Ovary (tissue), 9 donors: Measurements from ENCODE around the gene KIFC1. TPM values are rescaled to one million over a fixed set of nuclear protein-coding genes. Genes with fewer than 3 reads are reported as not detected.

ENCODE experiments used
- DNase-seq, 5 donors: peaks; one replicate each; pipeline ENCODE4 v3.0.0-alpha.2; 2019 to 2020
- H3K27ac ChIP-seq, 2 donors: fragments of 200-600 bp; one replicate each; pipeline versions ENCODE4 v1.5.1 to v1.8.0; 2019 to 2022
- H3K27me3 ChIP-seq: fragments of 200-600 bp; one replicate; pipeline ENCODE4 v1.8.0; 2022
- H3K36me3 ChIP-seq: fragments of 200-600 bp; sonication (generic); one replicate; pipeline ENCODE4 v1.5.1; 2019
- H3K4me1 ChIP-seq: one replicate; pipeline ENCODE4 v1.8.1; 2013; ENCODE audit warnings: mild to moderate bottlenecking, moderate library complexity; ENCODE audit not compliant: insufficient read depth
- H3K4me3 ChIP-seq: fragments of 200-600 bp; sonication (generic); one replicate; pipeline ENCODE4 v1.5.1; 2017
- H3K9me3 ChIP-seq, 2 donors: fragments of 200-600 bp in 1 of 2; sonication (generic) in 1 of 2; one replicate each; pipeline versions ENCODE4 v1.5.1 to v1.8.1; 2013 to 2019; ENCODE audit warnings: mild to moderate bottlenecking in 1 of 2, moderate library complexity in 1 of 2
- CTCF ChIP-seq, 3 donors: fragments of 450-650 bp in 2 of 3; fragments of 200-600 bp in 1 of 3; IDR thresholded peaks; one replicate each; pipeline versions ENCODE4 v1.5.1 to v1.8.0; 2016 to 2022; ENCODE audit warnings: antibody characterized with exemption in 3 of 3, mild to moderate bottlenecking in 1 of 3
- EP300 ChIP-seq: sonication (generic); formaldehyde crosslinking; IDR thresholded peaks from one replicate; pipeline ENCODE4 v1.6.1; 2017; ENCODE audit warnings: antibody characterized with exemption
- POLR2A ChIP-seq: fragments of 450-650 bp; IDR thresholded peaks from one replicate; pipeline ENCODE4 v1.6.1; 2017; ENCODE audit warnings: antibody characterized with exemption, mild to moderate bottlenecking, moderate library complexity
- WGBS, 3 donors: extraction: QIAGEN DNeasy Blood & Tissue Kit in 1 of 3; methylation state at CpG; one replicate each; pipeline versions ENCODE4 v1.1.5 to v1.1.7; 2013 to 2017; 5-methylcytosine and 5-hydroxymethylcytosine counted together
- intact Hi-C, 4 donors: fragments of 100-400 bp; cut with DNase I; formaldehyde crosslinking; loops; one replicate each; pipeline versions ENCODE4 v1.11.0 to v1.15.1; 2022 to 2023
- polyA plus RNA-seq, 2 donors: library from polyadenylated mRNA; stranded (reverse); fragments of 200-250 nt in 1 of 2; fragments of 350-450 nt in 1 of 2; fragmentation: Illumina TruSeq in 1 of 2; extraction: RNeasy Lipid Tissue Mini Kit (QIAGEN cat#74804) in 1 of 2; gene quantifications; one replicate each; pipeline ENCODE4 v1.2.3, GENCODE V29; 2013 to 2014
- total RNA-seq, 7 donors: library from RNA; depleted of rRNA in 2 of 7; stranded (reverse); fragments of >200 nt in 2 of 7; fragmentation: NEBNext Ultra II Directional in 3 of 7; extraction: Animal tissue kit (Norgen Biotek cat#: 25700) in 3 of 7; gene quantifications; one replicate each; pipeline versions ENCODE4 v1.1.0 to v1.2.4, GENCODE V29; 2016 to 2023
- donor health status: DM: no; HTN: no; CAD: no; lungs with moderate emphysema.
- donor health status: DM: no; HTN: no; CAD: no.
- donor health status: Bipolar disorder and iron deficiency.
- donor health status: DM: yes; HTN: yes; CAD: no.
- donor health status: DM: no; HTN: no; CAD: no.
- donor health status: DM: yes; HTN: yes; CAD: no.

KIFC1 gene
- total and polyA plus RNA-seq, 9 donors = 0.60 to 3.9 (median 2.2) TPM

- no peaks in the 10 kb centered on the region for H3K27me3 ChIP-seq
- TF ChIP-seq EP300 (no peak), POLR2A (no peak), CTCF (IDR thresholded peaks at IDR 0.05) (no peak)
- intact Hi-C loops = no loop called here
- no peak overlapping the region for H3K4me3 ChIP-seq
- no peak for DNase-seq
- no peaks in the 10 kb centered on the region for H3K4me1 ChIP-seq
- H3K27ac ChIP-seq = no peak overlapping the region
- H3K9me3 ChIP-seq = no peaks in the 10 kb centered on the region
- 90 to 95% (median 93%) methylated on average over 17 of the region's 17 CpGs for WGBS, 3 donors
- H3K36me3 ChIP-seq = no peaks in the 10 kb centered on the region
These were observed 14.5 kb downstream of the KIFC1 start for GRCh38 chr6:33406126-33406525.

GRCh38 chr6:33407132-33407718 is 15.6 kb downstream of the KIFC1 start:
- no peaks in the 10 kb centered on the region for H3K36me3 ChIP-seq
- no peaks in the 10 kb centered on the region for H3K4me1 ChIP-seq
- TF ChIP-seq CTCF (IDR thresholded peaks at IDR 0.05) = no peak
- TF ChIP-seq POLR2A = no peak
- no peak for TF ChIP-seq EP300
- DNase-seq = no peak
- no peaks in the 10 kb centered on the region for H3K9me3 ChIP-seq
- no peak overlapping the region for H3K4me3 ChIP-seq
- H3K27ac ChIP-seq = no peak overlapping the region
- intact Hi-C loops = no loop called here
- no peaks in the 10 kb centered on the region for H3K27me3 ChIP-seq
- 73 to 77% (median 77%) methylated on average over 5 of the region's 5 CpGs for WGBS, 3 donors

GRCh38 chr6:33410050-33410710 is 18.6 kb downstream of the KIFC1 start:
- Histone ChIP-seq H3K4me1 (no peaks in the 10 kb centered on the region), H3K9me3 (no peaks in the 10 kb centered on the region), H3K36me3 (no peaks in the 10 kb centered on the region), H3K27me3 (no peaks in the 10 kb centered on the region), H3K27ac (peak overlapping the region; percentile 96 to 98), H3K4me3 (peak overlapping the region; percentile 98)
- peak; percentile 97 to 99 (median 98) for DNase-seq
- intact Hi-C loops = loop anchor here in 3 of 4 donors (10.0 kb wide), 3 partner anchors 95 to 135 kb away; partner anchors contain the start of genes B3GALT4 (in 1 of the 3), RGL2 (in 1 of the 3), RPS18 (in 1 of the 3) and TAPBP (in 1 of the 3)
- WGBS, 3 donors = 0 to 1% (median 0%) methylated on average over 10 to 65 of the region's 65 CpGs
- TF ChIP-seq POLR2A (peak; percentile 61), EP300 (peak; percentile 84), CTCF (IDR thresholded peaks at IDR 0.05) (no peak)

- TF ChIP-seq POLR2A = peak; percentile 65
- no peak for TF ChIP-seq CTCF (IDR thresholded peaks at IDR 0.05)
- TF ChIP-seq EP300 = no peak
- 0 to 2% (median 1%) methylated on average over 19 to 64 of the region's 67 CpGs for WGBS, 3 donors
- H3K27me3 ChIP-seq = no peaks in the 10 kb centered on the region
- peak within 1 kb of the TSS; percentile 96 to 98 for H3K27ac ChIP-seq
- intact Hi-C loops = loop anchor here in 3 of 4 donors (10.0 kb wide), 3 partner anchors 96 to 136 kb away; partner anchors contain the start of genes B3GALT4 (in 1 of the 3), RGL2 (in 1 of the 3), RPS18 (in 1 of the 3) and TAPBP (in 1 of the 3)
- H3K4me1 ChIP-seq = no peaks in the 10 kb centered on the region
- no peaks in the 10 kb centered on the region for H3K36me3 ChIP-seq
- H3K9me3 ChIP-seq = no peaks in the 10 kb centered on the region
- peak in 3 of 5 donors; percentile 84 to 87 (median 85) for DNase-seq
- H3K4me3 ChIP-seq = peak within 1 kb of the TSS; percentile 98
These were observed 19.3 kb downstream of the KIFC1 start, which contains the start of gene PHF1 for GRCh38 chr6:33410711-33411631. PHF1 (plus strand) TSS chr6:33411014; CDS start chr6:33412264, 1,250 bp downstream.
